NCI-H1417 (cell line): Measurements from ENCODE around the gene PLXNA1.

Experiments
- DNase-seq, 3 experiments: peaks; one replicate each; lab custom pipeline; 2025; lab: John Stamatoyannopoulos, UW

Gene PLXNA1

DNA sequence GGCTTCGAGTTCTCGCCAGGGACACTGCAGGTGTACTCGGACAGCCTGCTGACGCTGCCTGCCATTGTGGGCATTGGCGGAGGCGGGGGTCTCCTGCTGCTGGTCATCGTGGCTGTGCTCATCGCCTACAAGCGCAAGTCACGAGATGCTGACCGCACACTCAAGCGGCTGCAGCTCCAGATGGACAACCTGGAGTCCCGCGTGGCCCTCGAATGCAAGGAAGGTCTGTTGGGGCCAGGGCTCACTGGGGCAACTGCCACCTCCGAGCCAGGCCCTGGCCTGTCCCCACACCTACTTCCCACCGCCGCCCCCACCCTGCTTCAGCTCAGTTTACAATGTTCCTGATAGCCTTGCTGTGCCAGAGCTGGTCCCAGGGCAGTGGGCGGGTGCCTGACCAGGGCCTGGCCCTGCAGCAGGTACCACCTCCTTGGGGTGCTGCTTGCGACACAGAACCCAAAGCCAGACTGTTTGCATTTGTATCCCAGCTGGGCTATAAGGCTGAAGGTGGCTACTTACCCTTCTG is 35.5 kb downstream of the PLXNA1 start:
- DNase-seq: no peak

DNA sequence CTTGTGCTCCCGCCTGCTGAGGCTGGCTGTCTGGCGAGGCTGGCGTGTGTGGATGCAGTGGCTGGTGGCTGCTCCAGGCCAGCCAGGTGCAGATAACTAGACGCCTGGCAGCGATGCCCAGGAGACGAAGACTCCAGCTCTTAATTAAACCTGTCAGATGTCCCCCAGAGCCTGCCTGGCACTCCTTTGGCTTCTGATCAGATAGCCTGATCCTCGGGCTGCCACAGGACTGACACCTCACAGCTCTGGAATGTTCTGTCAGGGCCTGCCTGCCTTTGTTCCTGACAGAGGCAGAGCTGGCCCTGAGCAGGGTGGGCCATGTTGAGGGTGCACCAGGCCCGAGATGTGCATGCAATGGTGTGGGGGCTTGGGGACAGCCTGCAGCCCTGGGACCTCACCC is 36.5 kb downstream of the PLXNA1 start:
- no peak for DNase-seq

DNA sequence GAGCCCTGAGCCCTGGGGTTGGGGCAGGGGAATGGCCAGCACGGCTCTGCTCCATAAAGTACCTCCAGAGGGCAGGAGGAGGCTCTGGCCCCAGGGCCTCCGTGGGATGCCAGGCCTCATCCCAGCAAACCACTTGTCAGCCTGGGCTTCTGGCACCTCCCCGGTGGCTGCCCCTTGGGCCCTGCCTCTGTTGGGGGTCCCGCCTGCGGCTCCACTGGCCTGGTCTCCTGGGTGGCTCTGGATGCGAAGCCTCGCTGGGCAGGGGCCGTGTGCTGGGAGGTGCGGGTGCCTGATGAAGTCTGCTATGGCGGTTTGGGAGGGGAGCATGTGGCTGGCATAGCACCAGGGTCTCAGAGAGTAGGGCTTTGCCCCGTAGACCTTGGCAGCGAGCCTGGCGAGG is 37.6 kb downstream of the PLXNA1 start:
- no peak for DNase-seq

DNA sequence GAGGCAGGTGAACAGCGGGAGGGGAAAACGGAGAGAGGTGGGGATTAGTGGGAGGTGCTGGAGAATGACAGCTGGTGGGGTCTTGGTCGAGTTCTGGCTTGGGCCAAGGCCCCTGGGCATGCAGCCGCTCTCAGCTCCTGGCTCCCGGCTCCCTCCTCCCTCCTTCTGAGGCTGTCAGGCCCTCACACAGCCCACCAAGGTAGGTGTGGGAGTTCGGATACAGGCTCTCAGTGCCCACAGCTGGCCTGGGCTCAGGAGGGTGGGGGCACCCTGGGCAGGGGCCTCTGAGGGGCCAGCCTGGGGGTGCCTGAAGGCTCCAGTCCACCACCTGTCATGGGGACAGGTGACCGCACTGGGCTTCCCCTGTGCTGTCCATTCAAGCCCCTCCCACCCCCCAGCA is 39.9 kb downstream of the PLXNA1 start:
- DNase-seq: no peak

DNA sequence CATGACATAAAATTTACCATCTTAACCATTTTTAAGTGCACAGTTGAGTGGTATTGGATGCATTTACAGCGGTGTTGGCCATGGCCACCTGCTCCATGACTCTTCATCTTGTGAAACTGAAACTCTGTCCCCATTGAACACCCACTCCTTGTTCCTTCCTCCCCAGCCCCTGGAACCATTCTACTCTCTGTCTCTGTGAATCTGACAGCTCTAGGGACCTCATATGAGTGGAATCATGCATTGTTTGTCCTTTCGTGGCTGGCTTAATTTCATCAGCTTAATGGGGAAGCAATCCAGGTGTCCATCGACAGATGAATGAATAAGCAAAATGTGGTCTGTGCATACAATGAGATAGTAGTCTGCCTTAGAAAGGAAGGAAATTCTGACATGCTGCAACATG is 42.5 kb downstream of the PLXNA1 start:
- peak in 1 of 3 experiments; percentile 72 for DNase-seq

DNA sequence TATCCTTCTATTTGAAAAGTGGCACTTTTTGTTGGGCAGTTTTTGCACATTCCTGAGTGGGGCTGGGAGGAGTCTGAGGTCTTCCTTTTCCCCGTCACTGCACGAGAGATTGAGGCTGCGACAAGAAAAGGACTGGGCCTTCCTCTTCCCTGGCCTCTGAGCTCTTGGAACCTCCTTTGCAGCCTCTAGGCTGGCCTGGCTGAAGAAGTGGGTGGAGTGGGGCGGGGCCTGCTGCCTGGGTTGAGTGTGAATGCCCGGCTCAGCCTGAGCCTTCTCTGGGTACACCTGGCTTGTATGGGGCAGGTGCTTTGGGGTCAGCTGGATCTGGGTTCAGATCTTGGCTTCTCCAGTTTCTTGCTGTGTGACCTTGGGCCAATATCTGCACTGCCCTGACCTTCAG is 43.1 kb downstream of the PLXNA1 start:
- peak in 1 of 3 experiments; percentile 16 for DNase-seq

DNA sequence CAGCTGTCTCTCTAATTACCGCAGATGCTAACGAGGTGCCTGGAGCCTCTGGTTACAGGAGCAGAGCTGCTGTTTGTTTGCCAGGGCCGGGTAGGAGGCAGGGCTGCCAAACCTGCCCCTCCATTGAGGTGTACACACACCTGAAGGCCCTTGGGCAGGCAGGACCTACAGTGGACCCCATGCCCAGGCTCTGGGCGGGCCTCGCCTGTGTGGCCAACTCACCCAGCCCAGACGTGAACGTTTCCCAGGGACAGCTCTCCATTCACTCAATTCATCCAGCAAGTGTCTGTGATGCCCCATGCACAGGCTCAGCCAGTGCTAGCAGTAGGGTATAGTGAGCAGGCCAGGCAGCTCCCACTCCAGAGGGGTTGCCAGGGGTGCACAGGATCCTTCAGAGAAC is 43.7 kb downstream of the PLXNA1 start:
- no peak for DNase-seq

DNA sequence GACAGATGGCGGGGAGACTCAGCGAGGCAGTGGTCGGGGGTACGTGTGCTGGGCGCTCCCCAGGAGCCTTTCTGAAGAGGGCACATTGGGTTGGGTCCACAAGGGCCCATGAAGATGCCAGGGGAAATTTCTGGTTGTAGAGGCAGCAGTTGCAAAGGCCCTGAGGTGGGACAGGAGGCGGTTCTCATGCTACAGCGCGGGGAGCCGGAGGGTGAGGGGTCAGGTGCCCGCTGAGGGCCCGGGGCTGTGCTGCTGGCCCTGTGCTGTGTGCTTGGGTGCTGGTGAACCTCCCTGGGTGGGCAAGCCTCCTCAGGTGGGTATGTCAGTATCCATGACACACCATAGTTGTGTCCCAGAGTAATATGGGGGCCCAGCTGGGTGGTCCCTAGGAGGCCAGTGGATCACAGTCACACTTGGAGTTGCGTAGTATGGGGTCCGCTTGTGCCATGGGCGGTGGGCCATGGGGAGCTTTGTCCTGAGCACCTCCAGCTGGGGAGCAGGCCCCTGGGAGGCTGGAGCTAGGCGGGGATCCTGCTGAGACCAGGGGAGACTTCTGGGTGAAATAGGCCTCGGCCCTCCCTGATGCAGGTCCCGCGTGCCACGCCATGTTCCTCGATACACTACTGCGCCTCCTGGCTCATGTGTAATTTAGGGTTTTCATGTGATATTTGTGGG is 44.3 kb downstream of the PLXNA1 start:
- DNase-seq: no peak

DNA sequence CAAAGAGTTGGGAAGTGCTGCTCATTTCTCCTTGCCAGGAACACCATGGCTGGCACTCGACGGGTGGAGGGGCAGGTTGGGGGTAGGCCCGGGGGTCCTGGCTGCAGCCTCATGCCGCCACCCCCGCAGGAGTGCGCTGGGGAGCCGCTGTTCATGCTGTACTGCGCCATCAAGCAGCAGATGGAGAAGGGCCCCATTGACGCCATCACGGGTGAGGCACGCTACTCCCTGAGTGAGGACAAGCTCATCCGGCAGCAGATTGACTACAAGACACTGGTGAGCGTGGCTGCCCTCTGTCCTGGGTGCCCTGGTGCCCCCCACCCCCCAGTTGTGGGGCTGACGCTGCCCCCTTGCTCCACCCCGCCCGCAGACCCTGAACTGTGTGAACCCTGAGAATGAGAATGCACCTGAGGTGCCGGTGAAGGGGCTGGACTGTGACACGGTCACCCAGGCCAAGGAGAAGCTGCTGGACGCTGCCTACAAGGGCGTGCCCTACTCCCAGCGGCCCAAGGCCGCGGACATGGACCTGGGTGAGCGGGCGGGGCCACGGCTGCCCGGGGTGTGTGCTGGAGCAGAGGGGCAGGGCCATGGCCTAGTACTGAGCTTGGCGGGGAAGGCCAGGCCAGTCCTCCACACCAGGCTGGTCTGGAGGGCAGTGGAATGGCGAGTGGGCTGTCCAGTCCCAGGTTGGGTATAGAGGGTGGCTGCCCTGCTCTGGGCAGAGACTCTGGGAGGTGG is 45.1 kb downstream of the PLXNA1 start:
- DNase-seq: no peak

DNA sequence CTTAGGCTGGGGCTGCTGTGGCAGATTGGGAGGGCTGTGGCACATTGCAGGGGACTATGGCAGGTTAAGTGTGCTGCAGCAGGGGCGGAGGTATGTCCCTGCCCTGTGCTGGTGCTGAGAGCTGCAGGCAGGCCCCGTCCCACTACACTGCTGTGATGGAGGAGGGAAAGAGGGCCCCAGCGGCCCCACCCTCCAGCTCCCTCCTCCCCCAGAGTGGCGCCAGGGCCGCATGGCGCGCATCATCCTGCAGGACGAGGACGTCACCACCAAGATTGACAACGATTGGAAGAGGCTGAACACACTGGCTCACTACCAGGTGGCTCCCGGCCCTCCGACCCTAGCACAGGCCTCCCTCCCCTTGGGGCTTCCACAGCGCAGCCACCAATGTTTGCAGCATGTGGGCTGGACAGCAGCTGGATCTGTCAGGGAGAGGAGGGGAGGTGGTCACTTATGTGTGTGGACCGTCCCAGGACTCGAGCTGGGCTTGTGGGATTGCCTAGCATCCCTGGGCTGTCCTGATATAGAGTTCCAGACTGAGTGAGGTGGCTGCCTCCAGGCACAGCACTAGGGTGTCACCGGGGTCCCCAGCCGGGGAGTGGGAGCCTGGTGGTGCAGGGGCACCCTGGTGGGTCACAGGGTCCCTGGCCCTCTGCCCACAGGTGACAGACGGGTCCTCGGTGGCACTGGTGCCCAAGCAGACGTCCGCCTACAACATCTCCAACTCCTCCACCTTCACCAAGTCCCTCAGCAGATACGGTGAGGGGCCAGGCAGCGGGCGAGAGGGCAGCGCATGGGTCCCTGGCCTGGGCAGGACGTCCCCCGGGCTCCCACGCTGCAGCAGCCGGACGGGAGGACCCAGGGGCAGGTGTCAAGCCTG is 46.1 kb downstream of the PLXNA1 start:
- DNase-seq: no peak

DNA sequence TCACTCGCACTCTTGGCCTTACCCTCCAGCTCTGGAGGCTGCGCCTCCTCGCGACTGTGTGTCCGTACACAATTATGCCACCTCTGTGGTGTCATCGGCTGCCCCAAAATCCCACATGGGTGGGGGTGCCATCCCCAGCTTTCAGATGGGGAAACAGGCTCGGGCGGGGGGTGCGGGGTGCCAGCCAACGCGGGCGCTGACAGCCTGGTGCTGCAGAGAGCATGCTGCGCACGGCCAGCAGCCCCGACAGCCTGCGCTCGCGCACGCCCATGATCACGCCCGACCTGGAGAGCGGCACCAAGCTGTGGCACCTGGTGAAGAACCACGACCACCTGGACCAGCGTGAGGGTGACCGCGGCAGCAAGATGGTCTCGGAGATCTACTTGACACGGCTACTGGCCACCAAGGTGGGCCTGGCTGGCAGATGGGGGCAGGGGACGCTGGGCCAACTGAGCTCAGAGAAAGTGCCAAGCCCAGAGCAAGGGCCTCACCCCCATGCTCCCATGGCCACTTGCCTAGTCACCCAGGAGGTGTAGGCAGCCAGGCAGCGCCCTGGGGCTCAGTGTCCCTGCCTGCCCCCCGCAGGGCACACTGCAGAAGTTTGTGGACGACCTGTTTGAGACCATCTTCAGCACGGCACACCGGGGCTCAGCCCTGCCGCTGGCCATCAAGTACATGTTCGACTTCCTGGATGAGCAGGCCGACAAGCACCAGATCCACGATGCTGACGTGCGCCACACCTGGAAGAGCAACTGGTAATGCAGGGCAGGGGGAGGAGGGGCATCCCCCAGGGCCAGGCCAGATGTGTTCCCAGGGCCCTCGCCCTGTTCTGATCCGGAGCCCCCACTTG is 47.0 kb downstream of the PLXNA1 start:
- DNase-seq: no peak

DNA sequence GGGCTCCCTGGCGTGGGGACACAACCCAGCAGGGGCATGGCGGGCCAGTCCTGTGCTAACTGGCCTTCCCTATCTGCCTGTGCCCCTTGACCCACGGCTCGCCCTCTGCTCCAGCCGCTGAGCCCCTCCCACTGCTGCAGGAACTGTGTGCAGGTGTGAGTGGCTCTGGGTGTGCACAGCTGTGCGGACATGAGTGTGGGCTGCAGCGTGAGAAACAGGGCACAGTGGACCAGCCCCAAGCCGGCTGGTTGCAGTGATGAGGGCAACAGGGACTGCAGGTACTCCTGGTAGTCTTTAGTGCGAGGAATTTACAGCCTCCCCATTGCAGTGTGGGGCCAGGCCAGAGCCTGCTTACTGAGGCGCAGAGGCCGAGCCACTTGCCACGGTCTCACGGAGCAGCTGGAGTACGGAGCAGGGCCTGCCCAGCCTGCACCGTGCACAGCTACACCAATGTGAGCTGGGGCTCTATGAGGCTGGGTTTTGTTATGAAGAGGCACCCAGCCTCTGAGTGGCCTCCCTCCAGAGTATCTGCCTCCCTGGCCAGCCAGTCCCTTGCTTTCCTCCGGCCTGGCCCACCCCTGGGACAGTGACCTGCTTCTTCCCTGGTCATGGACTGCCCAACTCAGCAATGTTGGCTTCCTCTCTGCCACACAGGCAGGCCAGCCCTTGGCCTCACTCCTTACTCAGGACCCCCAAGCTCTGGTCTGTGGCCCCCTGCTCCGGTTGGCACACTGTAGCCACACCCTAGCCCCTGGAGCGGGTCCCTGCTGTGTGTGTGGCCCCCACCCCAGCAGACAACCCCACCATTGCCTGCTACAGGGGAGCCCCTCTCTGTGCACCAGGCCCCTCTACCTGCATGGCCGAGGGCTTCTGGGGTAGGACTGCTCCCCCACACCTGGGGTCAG is 47.8 kb downstream of the PLXNA1 start:
- no peak for DNase-seq

DNA sequence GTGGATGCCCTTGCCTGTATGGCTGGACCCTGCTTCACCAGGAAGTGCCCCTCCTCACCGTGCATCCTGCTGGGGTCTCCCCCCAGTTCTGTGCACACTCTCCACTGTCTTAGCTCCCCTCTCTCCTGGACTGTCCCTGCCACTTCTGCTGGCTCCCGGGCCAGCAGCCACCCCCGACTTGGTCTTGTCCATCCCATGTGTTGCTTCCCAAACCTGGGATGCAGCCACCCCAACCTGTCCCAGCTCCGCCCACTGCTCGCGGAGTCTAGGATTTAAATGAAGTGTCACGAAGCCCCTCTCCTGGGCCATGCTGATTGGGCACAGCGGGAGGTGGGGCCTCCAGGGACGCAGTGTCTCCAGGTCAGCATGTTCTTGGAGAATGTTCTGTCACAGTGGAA is 48.5 kb downstream of the PLXNA1 start:
- no peak for DNase-seq

DNA sequence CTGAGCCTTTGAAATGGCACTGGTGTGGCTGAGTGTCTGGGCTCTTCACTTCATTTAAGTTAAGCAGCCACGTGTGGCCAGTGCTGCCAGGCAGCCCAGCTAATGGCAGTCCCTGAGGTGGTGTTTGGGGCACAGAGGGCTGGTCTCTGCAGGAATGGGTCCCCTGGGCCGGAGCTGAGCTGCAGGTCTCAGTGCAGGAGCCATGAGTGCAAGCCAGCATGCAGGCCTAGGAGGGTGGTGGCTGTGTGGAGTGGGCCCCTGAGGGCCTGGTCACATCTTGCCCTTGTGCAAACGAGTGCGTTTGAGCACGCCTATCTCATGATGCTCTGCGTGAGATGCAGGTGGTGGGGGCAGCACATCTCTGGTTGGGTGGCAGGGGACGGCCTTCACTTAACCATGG is 48.9 kb downstream of the PLXNA1 start:
- no peak for DNase-seq

DNA sequence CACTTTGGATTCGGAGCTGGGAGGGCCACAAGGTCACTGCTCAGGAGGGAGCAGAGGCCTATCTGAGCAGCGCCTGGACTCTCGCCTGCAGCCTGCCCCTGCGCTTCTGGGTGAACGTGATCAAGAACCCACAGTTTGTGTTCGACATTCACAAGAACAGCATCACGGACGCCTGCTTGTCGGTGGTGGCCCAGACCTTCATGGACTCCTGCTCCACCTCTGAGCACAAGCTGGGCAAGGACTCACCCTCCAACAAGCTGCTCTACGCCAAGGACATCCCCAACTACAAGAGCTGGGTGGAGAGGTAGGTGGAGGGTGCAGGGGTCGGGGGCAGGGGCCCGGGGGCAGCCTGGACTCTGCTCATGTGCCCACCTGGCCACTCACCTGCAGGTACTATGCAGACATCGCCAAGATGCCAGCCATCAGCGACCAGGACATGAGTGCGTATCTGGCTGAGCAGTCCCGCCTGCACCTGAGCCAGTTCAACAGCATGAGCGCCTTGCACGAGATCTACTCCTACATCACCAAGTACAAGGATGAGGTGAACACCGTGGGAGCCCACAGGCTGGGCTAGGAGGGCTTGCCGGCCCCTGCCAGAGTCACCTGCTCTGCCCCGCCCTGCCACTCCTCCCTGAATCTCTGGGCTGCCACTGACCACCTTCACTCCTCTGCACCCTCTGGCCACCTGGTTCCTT is 49.5 kb downstream of the PLXNA1 start:
- DNase-seq: no peak
